Astrocyte of the hippocampus (primary cell): ENCODE results near the gene AGO3.
"Not testable (repeated sequence)": the region's sequence is repeated elsewhere in the genome, so short reads cannot be mapped to it uniquely, and the experiment has no call there.

ENCODE experiments used
- DNase-seq: peaks from one replicate; pipeline ENCODE4 v3.0.0; 2011; ENCODE audit warnings: low read depth, low spot score

AGO3 gene

DNA sequence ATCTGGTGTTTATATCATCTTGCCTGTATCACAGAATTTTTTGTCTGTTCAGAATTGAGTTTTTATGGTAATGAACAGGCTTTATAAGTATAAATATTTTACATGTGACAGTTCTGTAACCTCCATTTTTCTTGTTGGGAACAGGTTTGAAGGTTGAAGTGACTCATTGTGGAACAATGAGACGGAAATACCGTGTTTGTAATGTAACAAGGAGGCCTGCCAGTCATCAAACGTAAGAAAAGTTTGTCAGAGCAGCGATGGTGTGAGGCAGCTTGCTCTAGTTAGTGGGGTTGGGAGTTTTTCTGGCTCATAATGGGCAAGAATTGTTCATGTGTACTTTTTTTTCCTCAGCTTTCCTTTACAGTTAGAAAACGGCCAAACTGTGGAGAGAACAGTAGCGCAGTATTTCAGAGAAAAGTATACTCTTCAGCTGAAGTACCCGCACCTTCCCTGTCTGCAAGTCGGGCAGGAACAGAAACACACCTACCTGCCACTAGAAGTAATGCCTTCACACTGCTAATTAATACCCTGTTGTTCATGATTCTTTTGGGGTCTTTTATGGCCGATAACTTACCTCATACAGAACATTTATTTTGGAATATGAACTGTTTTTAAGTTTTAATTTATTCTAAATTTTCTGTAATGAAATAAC lies 77.8 kb downstream of the AGO3 start:
- DNase-seq, result peak; percentile 90

DNA sequence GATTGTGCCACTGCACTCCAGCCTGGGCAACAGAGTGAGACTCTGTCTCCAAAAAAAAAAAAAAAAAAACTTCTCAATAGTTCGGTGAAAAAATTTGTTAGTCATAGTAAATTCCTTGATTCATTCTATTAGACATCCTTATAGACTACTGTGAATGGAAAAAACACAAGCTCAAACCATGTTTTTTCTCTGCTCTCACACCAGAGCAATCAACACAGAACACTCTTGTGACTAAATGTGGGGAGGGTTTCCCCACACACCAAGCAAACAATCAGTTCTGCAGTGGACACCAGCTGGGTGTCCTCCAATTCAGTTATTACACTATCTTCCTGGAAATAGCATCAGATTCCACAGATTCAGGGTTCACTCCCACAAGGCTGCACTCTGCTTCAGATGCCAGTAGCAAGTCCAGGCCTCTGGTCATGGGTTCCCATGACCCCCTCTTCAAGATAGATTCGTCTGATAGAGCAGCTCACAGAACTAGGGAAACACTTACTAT lies 83.9 kb downstream of the AGO3 start:
- no peak for DNase-seq

DNA sequence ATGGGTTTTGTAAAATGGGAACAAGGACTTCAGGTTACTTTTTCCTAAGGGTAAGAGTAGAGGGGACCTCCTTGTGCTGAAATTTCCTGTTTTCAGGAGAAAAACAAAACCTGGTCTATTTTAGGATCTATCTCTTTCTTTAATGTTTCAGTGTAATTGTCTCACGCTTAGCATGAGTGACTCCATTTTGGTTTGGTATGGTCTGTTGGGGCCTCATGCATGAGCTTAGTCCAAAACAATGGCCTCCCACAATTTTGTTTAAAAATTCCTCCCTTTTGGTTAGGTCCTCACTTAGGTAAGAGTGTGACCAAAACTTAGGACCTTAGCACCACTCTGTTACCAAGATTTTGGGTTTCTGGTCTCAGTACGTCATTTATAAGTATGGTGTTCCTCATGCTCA lies 85.8 kb downstream of the AGO3 start:
- DNase-seq, result no peak

DNA sequence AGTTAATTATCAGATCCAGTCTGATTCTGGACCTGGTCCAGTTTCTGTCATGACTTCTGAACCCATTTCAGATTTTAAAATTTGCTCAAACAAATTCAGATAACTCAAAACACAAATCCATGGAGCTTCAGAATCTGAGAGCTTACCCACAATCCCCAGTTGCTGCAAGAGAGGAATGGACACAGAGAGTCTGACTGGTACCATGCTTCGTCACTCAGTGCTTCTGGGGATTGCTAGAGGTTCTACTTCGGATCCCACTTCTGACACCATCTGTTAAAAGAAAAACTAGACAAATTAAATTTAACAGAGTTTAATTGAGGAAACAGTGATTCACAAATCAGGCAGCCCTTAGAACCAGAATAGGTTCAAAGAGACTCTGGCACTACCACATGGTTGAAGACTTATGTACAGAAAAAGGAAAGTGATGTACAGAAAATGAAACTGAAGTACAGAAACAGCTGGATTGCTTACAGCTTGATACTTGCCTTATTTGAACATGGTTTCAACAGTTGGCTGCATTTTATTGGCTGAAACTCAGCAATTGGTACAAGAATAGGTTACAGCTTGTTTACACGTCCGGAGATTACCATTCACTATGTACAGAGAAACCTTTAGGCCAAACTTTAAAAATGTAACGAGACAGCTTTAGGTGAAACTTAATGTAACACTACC lies 92.3 kb downstream of the AGO3 start:
- DNase-seq, result no peak

DNA sequence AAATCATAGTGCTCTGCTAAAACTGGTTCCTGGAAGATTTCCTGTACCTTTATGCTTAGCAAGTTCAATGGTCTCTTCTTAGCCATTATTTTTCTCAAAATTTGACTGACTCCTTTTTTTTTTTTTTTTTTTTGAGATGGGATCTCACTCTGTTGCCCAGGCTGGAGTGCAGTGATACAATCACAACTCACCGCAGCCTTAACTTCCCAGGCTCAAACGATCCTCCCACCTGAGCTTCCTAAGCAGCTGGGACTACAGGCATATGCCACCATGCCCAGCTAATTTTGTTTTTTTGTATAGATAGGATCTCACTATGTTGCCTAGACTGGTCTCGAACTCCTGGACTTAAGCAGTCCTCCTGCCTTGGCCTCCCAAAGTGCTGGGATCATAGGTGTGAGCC lies 93.1 kb downstream of the AGO3 start:
- not testable (repeated sequence) for DNase-seq

DNA sequence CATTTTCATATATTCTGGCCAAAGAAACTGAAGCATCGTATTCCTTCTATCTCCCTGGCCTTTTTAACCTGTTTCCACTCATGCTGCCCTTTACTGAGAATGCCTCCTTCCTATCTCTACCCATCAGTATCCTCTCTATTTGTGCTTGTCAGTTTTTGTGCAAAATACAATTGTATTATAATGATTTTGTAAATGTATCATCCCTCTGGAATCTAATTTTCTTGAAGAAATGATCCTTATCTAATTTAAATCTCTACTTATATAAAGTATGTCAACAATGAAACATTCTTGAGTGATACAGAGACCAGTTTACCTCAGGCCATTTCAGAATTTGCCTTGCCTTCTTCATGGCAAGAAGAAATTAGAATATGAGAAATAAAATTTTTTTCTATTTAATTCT lies 93.9 kb downstream of the AGO3 start:
- no peak for DNase-seq

DNA sequence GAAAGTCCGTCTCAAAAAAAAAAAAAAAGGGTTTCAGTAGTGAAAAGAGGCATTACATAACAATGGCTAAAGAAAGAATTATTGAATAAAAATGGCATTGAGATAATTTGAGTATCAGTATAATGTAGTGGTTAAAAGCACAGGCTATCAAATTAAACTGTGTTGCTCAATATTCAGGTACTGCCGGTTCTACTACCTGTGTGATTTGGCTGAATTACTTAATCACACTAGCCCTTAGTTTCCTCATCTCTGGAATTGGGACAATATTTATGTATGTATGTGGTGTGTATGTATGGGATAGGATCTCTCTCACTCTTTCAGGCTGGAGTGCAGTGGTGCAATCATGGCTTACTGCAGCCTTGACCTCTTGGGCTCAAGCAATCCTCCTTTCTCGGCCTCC lies 96.9 kb downstream of the AGO3 start:
- DNase-seq, result no peak

DNA sequence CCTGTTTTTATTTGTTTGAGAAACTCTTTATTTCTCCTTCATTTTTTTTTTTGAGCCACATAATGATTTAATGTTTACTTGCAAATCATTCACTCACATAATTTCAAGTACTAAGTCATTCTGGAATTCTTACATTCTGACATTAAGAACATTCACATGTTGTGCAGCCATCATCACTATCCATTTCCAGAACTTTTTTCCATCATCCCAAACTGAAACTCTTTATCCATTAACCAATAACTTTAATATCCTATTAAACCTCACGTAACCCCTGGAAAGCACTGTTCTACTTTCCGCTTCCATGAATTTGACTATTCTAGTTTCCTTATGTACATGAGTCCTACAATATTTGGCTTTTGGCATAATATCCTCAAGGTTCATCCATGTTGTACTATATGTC lies 100.5 kb downstream of the AGO3 start:
- no peak for DNase-seq

DNA sequence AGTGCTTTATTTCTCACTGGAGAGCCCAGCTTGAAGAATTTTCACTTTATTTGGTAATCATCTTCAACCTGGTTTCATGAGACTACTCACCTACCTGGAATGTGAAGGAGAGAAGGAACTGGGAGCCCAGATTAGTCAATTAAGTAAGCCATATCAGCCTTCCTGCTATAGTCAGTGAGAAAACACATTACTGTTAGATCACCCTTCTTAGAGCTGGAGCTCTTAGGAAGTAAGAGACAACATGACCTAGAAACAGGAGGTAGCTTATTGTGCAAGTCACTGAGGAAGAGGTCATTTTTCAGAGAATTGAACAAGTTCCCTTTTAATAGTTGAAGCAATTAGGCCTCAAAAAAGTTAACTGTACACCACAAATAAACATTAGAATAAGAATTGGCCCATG lies 103.8 kb downstream of the AGO3 start:
- peak; percentile 53 for DNase-seq

DNA sequence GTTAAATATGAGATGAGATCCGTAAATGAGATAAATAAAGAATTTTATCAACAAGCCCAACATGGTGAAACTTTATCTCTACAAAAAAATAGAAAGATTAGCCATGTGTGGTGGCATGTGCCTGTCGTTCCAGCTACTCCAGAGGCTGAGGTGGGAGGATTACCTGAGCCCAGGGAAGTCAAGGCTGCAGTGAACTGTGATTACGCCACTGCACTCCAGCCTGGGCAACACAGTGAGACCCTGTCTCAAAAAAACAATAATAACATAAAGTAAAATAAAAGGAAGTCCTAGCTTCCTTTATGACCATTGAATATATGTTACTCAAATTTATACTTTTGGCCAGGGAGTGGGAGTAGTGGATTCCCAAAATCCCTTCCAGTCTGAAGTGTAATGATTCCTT lies 104.2 kb downstream of the AGO3 start:
- DNase-seq, result no peak

DNA sequence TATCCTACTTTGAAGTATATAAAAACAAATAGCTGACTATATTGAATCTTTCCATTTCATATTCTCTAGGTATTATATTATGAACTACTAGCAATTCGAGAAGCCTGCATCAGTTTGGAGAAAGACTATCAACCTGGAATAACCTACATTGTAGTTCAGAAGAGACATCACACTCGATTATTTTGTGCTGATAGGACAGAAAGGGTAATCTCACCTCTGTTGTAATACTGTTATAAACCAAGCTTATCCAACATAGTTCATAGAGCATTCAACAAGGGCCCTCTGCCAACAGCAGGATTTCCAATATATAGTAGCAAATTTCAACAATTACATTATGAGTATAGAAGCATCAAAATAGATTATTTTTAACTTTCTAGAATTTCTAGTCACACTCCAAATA lies 109.3 kb downstream of the AGO3 start:
- DNase-seq, result no peak

DNA sequence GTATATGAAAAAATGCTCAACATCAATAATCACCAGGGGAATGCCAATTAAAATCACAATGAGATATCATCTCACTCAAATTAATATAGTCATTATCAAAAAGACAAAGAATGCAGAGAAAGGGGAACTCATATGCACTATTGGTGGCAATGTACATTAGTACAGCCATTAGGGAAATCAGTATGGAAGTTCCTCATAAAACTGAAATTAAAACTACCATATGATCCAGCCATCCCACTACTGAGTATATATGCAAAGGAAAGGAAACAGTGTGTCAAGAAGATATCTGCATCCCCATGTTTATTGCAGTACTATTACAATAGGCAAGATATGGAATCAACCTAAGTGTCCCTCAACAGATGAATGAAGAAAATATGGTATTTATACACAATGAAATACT lies 120.9 kb downstream of the AGO3 start:
- no peak for DNase-seq

DNA sequence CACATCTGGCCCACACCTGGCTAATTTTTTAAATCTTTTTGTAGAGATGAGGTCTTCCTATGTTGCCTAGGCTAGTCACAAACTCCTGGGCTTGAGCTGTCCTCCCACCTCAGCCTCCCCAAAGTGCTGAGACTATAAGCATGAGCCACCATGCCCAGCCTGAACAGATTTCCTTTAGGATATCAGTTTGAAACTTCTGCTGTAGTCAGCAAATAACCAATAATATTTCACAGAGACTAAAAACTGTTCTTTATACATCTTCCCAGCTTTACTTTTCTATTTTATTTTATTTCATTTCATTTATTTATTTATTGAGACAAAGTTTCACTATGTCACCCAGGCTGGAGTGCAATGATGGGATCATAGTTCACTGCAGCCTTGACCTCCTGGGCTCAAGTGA lies 123.1 kb downstream of the AGO3 start:
- no peak for DNase-seq

DNA sequence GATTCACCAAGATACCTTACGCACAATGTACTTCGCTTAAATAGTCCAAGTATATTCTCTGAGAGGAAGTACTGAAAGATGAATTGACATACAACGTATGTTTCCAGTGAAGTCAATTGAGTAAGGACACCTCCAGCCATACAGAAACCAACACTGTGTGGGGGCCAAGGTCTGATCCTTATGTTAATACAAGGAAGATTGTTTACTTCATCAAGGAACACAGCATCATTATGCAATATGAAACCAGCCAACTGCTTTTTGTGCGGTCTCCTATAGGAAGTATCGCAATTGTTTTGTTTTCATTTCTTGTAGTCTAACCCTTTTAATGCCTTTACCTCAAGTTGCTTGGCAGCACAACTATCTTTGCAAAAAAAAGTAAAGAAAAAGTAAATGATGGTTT lies 124.8 kb downstream of the AGO3 start:
- DNase-seq, result no peak

DNA sequence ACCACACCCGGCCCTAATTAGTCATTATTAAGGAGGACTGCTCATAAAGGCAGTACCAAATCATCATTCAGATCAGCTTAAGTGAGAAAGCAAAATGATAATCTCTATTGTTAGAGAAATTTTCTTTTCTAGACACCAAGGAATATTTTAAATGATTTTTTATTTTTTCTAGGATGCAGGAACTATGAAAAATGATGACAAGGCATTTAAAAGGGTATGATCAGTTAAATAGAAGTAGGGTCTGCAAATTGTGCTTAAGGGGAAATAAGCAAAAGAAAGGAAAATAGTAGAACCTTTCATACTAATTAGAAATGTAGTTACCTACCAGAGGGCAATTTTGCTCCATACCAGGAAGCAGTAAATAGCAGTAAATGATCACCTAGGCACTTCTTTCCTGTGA lies 131.4 kb downstream of the AGO3 start:
- DNase-seq, result no peak

DNA sequence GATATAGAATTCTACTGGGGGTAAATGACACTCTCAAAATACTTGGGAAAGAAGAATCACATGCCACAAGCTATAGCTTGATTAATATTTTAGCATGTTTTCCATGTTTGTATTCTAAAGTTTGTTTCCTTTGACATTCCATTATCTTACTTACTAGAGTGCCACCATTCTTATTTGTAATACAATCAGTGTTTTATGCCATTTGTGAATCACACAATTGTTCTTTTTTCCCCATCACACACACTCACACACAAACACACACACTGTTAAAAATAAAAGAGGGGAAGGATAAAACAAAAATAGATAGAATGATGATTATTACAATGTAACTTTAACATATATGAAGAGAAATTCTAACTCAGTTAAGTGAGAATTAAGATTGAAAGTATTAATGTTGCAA lies 137.0 kb downstream of the AGO3 start:
- DNase-seq, result no peak

DNA sequence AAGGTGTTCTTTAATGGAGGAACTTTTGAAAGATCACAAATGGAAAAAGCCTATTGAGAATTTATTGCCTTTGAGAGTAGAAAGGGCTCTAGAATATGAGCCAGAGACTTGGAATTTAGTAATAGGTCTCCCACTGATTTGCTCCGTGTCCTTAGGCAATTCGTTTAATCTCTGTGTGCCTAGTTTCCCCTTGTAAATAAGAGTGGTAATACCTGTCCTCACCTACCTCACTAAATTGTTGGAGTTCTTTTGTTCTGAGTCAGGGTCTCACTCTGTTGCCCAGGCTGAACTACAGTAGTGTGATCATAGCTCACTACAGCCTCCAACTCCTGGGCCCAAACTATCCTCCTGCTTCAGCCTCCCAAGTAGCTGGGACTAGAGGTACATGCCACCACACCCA lies 138.0 kb downstream of the AGO3 start:
- no peak for DNase-seq

DNA sequence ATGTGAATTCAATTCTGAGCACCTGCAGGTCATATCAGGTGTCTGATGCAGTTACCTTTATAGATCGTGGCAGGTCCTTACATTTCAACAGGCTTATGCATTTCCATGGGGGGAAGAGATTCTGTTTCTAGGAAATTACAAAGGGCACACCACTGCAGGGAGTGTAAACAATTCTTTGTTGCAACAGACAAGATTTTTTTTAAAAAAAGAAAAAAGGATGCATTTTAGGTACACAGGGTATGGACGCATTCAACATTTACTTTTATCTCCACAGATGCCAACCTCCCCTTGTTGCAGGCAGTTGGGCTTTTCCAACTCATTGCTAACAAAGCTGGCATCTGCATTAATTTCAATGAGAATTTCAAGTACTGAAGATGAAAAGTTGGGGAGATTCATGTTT lies 139.4 kb downstream of the AGO3 start:
- no peak for DNase-seq

DNA sequence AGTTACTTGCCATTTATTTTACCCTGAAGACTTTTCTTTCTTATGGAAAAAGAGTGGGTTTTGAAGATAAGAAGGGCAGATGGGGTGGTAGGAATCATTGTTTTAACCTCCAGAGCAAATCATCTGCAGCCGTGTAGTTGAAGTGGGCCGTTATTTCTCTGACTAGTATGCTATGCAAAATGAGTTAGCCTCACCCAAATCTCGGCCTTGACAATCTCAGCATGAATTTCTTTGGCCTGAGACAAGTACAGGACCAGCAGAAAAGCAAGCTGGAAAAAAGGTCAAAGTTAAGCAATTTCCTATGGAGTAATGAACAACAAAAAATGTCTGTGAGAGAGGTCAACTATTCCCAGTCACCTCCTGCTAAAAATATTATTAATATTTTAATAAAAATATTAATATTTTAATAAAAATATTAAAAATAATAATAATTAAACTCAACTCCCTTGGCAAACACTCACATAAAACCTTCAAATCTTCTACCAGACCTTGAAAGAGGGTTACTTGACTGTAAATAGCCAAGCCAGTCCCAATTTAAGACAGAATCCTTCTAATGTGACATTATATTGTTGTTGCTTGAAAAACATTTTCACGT lies 146.2 kb downstream of the AGO3 start:
- DNase-seq, result no peak

DNA sequence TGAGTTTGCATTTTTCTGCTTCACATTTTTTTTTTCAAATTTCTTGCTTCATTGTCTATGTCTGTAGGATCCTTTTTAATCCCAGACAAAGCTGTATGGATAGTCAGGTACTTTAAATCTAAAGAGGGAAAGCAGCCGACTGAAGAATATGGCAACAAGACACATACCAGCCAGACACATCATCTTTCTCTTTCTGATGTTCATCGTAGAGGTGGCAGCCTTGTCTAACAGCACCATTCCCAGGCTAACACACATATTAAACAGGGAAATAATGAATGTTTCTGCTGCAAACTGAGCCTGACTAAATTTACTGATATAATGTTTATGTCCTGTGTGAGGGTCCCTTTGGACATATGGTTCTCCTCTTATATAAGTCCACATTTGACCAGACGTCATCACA lies 149.3 kb downstream of the AGO3 start:
- DNase-seq, result no peak

DNA sequence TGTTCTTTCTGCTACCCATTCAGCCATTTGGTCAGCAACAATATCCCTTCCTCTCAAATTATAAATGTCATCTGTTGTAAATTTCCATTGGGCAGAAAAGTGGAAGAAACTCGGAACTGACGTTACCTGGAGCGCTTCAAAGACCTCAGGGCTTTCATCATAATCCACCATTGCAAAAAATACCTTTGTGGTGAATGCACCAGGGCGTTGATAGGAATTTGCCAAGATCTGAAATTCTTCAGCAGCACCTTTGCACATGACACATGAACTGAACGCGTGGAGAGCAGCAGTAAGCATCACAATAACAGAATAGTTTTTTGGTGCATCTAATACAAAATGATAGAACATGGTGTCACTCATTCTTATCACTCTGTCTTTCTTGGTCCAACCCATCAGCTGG lies 149.9 kb downstream of the AGO3 start:
- no peak for DNase-seq

DNA sequence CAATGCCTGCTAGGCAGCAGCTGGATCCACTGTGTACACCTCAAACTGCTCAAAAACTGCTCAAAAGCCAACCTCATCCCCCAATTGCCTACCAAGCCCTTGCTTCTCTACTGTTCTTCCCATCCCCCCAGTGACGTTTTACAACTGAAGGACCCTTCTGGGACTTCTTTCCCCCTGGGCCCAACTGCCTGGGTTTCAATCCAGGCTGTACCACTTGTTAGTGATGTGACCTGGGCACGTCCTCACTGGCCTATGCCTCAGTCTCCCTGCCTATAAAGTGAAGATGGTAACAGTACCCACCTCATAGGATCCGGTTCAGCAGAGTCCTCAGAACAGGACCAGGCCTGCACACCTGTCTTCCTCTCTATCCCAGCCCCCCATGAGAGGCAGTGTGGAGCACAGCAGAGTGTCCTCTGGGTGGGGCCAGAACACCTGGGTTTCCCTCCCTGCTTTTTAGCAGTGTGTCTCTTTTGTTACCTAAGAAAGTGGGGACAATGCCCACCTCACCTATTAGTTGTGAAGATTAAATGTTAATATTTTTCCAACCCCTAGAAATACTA lies 151.1 kb downstream of the AGO3 start:
- DNase-seq, result no peak

DNA sequence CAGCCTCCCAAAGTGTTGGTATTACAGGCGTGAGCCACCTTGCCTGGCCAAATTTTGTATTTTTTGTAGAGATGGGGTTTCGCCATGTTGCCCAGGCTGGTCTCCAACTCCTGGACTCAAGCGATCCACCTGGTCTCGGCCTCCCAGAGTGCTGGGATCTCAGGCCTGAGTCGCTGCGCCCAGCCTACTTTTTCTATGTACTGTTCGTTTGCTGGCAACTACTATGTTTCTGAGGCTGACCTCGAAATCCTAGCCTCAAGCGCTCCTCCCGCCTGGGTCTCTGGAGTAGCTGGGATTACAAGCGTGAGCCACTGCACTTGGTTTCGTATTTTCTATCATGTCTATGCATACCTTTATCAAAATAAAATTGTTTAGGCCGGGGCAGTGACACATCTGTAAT lies 152.3 kb downstream of the AGO3 start:
- no peak for DNase-seq
